ENCODE data around the gene NEK9.

NEK9 gene

DNA sequence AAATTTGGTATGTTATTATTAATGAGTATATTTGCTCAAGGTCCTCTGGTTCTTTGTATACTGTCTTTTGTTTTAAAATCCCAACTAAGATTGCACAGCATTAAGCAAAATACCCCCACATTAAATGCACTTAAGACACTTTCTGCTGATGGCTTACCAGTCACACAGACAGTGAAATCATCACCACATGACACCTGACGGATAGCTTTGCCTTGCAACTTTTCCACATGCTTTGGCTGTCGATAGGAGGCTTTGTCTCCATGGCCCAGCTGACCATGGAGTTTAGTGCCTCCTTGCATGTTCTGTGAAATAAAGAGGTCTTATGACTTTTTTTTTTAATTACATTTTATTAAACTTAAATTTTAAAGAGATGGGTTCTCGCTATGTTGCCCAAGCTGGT, 19.7 kb downstream of the NEK9 start:
- no peak for DNase-seq
- no peak for TF ChIP-seq GATA1 (IDR thresholded peaks at IDR 0.05; ENCODE audit: low read depth, low read length)

DNA sequence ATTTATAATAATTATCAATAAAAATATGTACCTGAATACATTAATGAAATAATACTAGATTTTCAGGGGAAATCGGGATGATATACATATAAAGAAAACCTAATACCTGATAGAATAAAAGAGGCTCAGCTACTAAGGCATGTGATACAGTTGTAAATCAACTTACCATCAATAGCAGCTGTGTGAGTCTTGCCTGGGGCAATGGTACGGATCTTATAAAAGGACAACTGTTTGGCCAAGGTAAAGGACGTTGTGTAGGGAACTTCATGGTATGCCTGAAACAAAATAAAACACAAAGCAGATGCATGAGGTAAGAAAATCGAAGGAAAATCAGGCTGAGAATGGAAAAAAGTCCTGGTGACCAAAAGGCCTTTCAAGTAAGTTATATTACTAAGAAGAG, 25.4 kb downstream of the NEK9 start:
- TF ChIP-seq GATA1 (IDR thresholded peaks at IDR 0.05; ENCODE audit: low read depth, low read length) (no peak), POLR2A (IDR thresholded peaks at IDR 0.05; ENCODE audit: low read length) (no peak)
- DNase-seq: no peak

DNA sequence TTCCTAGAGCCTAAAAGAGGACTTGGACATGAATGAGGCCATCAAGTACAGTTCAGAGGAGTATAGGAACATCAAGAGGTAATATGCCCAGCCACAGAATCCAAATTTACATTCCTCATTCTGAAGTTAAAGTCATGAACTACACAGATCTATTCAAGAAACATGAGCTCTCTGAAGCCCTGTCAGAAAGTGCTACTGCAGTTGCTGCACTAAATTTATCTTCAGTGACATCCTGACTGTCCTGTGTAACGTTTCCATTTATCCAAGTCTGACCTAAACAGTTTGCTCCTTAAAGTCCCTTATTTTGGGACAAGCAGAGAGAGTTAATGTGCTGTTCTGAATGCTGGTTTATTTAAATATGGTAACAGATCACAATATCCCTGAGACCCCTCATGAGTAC, 28.2 kb downstream of the NEK9 start:
- TF ChIP-seq GATA1 (IDR thresholded peaks at IDR 0.05; ENCODE audit: low read depth, low read length) (no peak), POLR2A (IDR thresholded peaks at IDR 0.05; ENCODE audit: low read length) (no peak)
- no peak for DNase-seq

DNA sequence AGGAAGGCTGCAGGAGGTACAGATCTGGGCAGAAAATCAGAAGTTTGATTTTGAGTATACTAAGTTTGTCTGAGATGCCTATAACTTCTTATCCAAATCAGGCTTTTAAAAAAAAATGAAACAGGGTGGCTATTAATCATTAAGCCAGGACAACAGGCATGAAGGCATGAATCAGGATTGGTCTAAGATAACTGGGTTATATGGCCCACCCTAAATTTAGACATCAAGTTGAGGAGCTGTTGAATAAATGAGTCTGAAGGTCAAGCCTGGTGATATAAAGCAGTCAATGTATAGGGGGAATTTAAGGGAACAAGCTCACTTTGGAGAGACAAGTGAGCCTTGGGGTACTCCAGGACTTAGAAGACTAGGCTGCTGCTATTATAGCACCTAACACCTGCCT, 28.6 kb downstream of the NEK9 start:
- TF ChIP-seq GATA1 (IDR thresholded peaks at IDR 0.05; ENCODE audit: low read depth, low read length) (no peak), POLR2A (IDR thresholded peaks at IDR 0.05; ENCODE audit: low read length) (no peak)

DNA sequence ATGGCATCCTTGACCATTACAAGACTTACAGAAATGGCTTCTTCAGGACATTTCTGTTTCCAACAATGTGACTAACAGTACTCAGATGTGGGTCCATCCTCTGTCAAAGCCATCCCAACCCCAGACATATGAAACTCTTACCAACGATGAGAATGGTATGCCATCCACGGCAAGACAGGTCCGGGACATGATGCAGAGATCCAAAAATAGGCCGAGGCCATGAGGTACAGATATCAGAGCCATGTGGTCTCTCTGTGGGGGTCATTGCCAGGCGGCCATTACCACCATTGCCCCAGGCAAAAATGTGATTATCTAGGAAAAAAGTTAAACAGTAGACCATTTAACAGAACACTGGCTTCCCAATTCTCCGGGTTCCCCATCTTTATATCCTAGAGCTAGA, 29.9 kb downstream of the NEK9 start:
- no peak for DNase-seq
- TF ChIP-seq GATA1 (IDR thresholded peaks at IDR 0.05; ENCODE audit: low read depth, low read length) (no peak), POLR2A (IDR thresholded peaks at IDR 0.05; ENCODE audit: low read length) (no peak)

More for the DNA sequence above, 28.6 kb downstream of the NEK9 start:
- DNase-seq: no peak

DNA sequence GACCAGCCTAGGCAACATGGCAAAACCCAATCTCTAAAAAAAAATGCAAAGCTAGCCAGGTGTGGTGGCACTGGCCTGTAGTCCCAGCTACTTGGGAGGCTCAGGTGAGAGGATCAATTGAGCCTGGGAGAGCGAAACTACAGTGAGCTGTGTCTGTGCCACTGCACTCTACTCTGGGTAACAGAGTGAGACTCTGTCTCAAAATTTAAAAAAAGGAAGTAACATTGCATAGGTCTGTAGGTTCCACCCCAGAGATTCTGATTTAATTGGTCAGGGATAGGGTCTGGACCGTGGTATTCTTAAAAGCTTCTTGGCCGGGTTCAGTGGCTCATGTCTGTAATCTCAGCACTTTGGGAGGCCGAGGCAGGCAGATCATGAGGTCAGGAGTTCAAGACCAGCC, 31.2 kb downstream of the NEK9 start:
- no peak for DNase-seq
- TF ChIP-seq POLR2A (IDR thresholded peaks at IDR 0.05; ENCODE audit: low read length) (no peak), GATA1 (IDR thresholded peaks at IDR 0.05; ENCODE audit: low read depth, low read length) (no peak)

DNA sequence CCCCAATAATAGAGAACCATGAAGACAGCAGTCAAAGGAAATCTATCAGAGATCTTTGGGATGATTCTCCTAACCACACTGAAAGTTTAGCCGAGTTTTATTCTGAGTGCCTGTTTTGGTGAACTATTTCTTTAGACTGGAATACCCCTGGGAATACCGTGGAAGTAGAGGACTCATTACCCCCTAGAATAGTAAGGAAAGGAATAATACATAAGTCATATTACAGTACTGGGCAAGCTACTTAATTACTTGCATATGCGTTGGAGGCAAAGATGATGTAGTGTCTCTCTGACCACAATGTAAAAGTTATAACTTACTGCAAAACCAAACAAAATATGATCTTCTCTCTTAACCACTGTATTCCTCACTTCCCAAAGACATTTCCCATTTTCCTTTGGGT, 32.0 kb downstream of the NEK9 start:
- no peak for DNase-seq
- TF ChIP-seq POLR2A (IDR thresholded peaks at IDR 0.05; ENCODE audit: low read length) (no peak), GATA1 (IDR thresholded peaks at IDR 0.05; ENCODE audit: low read depth, low read length) (no peak)

DNA sequence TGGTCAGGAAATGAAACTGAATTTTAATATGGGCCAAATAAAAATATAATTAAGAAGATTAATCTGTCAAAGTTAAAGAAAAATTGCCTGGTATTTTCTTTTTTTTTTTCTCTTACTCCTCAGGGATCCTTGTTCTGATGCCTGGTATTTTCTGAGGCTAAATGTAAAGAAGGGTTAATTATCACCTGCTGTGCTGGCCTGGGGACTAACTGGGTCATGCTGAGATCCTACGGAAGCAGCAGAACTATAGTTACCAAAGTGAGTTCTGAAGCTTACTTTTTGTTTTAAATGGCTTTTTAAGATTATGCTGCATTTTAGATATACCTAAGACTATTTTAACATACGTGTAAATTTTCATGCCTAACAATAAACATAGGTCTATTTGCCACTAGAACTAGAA, 34.1 kb downstream of the NEK9 start:
- no peak for TF ChIP-seq GATA1 (IDR thresholded peaks at IDR 0.05; ENCODE audit: low read depth, low read length)
- no peak for TF ChIP-seq POLR2A (IDR thresholded peaks at IDR 0.05; ENCODE audit: low read length)
- DNase-seq: no peak

DNA sequence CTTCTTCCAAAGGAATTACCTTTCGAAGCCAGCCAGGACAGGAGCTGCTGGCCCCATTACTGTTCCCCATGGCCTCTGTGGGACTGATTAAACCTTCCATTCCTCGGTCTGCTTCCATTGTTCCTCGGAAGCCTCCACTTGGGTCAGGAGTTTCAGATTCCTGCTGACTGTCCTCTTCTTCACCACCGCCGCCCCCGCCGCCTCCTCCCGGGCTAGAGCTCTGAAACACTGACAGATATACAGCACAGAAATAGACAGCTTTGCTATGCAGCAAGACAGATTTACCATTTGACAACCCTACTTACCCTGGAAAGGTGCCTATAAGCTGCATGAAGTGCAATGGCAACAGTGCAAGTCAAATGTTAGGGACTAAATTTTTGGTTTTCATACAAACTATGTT, 35.6 kb downstream of the NEK9 start:
- TF ChIP-seq POLR2A (IDR thresholded peaks at IDR 0.05; ENCODE audit: low read length) (no peak), GATA1 (IDR thresholded peaks at IDR 0.05; ENCODE audit: low read depth, low read length) (no peak)
- DNase-seq: no peak

DNA sequence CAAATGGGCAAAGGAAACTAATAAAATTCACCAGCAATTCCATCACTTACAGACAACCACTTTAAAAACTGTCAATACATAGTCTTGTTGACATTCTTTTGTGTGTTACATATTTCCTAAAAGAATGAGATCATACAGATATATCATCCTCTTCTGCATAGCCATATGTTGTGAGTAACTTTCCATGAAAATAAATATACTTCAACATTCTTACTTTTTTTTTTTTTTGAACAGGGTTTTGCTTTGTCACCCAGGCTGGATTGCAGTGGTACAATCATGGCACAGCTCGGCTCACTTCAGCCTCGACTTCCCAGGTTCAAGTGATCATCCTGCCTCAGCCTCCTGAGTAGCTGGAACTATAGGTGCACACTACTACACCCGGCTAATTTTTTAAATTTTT, 36.5 kb downstream of the NEK9 start:
- no peak for DNase-seq
- TF ChIP-seq GATA1 (IDR thresholded peaks at IDR 0.05; ENCODE audit: low read depth, low read length) (no peak), POLR2A (IDR thresholded peaks at IDR 0.05; ENCODE audit: low read length) (no peak)

DNA sequence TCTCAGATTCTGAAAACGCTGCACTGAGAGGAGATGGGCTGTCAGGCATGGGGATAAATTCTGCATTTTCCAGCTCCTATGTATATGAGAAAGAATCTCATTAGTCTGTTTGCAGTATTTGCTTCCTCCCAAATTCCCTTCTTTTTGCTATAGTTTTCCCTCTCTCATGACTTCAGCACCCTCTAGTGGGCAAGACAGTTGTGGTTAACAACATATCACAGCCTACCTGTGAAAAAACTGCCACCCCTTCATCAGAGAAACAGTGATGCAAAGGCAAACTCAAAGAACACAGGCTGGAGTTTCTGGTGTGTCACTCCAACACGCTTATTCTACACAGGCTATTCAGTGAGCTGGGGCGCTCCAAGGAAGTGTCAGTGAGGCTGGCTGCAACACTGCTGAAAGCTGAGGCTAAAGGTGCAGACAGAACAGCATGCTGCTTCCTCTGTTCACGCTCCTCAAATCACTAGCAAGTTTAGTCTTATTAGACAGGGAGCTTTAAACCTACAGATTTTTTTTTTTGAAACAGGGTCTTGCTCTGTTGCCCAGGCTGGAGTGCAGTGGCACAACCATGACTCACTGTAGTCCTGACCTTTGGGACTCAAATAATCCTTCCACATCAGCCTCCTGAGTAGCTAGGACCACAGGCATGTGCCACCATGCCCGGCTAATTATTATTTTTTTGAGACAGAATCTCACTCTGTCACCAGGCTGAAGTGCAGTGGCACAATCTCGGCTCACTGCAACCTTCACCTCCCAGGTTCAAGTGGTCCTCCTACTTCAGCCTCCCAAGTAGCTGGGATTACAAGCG, 38.1 kb downstream of the NEK9 start:
- TF ChIP-seq GATA1 (IDR thresholded peaks at IDR 0.05; ENCODE audit: low read depth, low read length): no peak
- no peak for TF ChIP-seq POLR2A (IDR thresholded peaks at IDR 0.05; ENCODE audit: low read length)
- peak; percentile 60 to 79 for DNase-seq

DNA sequence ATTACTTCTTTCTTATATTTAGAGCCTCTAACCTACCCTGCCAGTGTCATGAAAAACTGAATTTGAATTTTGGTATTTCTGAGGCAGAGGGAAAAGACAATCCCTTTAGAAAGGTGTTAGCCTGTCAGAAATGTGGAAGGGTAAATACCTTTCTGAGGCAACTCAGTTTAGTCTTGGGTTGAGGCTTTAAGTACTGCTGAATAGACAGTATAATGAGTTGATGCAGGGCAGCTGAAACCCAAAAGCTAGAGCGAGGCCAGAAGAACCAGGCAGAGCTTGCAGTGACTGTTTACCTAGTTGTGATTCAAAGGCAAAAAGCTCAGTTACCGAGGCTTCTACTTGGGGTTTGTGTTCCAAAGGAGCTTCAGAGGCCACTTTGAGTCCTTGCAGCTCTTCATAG, 38.7 kb downstream of the NEK9 start:
- no peak for DNase-seq

DNA sequence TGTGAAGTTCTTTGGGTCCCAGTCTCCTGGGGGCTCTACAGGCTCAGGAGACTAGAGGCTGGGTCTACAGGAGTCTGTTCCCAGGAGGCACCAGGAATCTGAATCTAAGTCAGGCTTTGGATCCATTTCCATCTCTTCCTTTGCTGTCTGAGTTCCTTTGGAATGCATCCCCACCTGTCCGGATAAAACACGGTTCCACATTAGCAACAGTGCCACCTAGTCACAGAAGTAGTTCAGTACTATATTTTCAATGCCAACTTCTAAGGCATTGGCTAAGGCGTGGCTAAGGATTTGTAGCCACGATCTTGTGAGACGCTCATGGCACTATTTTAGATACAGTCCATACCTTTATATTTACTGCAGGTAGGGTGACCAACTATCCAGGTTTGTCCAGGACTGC, 42.3 kb downstream of the NEK9 start:
- no peak for DNase-seq
- TF ChIP-seq GATA1 (IDR thresholded peaks at IDR 0.05; ENCODE audit: low read depth, low read length) (no peak), POLR2A (IDR thresholded peaks at IDR 0.05; ENCODE audit: low read length) (no peak)

More for the DNA sequence above, 38.7 kb downstream of the NEK9 start:
- TF ChIP-seq GATA1 (IDR thresholded peaks at IDR 0.05; ENCODE audit: low read depth, low read length) (no peak), POLR2A (IDR thresholded peaks at IDR 0.05; ENCODE audit: low read length) (no peak)

DNA sequence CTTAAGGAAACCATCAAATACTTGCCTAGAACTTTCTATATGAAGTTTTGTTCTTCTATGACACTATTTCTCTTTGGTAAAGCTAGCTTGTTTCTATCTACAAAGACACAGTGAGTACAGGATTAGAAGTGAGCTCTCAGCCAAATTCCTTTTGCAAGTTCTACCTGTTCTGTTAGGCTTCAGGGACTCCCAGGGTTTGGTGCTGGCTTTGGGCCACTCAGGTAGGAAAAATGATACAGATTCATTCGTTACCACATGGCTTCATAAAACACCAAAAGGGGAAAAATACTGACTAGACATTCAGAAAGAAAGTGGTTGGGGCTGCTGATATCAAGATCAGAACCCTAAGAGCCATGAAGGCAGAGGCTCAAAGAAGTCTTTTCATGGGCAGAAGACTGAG, 43.6 kb downstream of the NEK9 start:
- no peak for DNase-seq
- no peak for TF ChIP-seq POLR2A (IDR thresholded peaks at IDR 0.05; ENCODE audit: low read length)
- no peak for TF ChIP-seq GATA1 (IDR thresholded peaks at IDR 0.05; ENCODE audit: low read depth, low read length)

DNA sequence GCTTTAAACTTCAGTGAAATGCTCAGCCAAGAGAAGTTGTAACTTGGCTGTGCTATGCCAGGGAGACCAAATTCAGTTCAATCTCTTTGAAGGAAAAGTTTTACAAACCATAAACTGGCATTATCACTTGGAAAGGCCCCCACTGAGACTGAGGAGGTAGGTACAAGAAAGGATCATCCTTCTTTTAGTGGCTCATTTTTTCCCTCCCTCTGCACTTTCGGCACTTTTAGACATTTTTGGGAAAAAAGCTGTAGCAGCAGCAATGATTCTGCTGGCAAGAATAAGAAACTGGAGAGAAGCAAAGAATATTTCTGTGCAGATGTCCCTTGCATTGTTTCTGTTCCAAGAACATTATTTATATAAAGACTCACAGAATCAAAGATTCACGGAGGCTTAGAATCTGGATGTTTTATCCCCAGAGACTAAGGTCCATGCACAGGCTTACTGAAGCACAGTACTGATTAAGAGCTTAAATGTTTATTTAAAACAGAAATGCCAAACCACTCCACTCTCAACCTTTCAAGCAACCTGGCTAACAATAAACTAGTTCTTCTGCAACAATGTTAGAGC, 45.1 kb downstream of the NEK9 start:
- no peak for DNase-seq
- TF ChIP-seq POLR2A (IDR thresholded peaks at IDR 0.05; ENCODE audit: low read length) (no peak), GATA1 (IDR thresholded peaks at IDR 0.05; ENCODE audit: low read depth, low read length) (no peak)
